Stimulated activated CD8-positive, alpha-beta memory T cell treated with anti-CD3 and anti-CD28 coated beads, Interleukin-12 subunit alpha, Interleukin-12 subunit beta, amount 100 ng/mL, for 4 hours (primary cell): Measurements from ENCODE around the gene LINC00305.

Experiments
- DNase-seq: peaks from one replicate; pipeline ENCODE4 v3.0.0-alpha.2; 2020; ENCODE audit warnings: low read depth

The LINC00305 gene

GRCh38 chr18:64111950-64112349 lies 36.9 kb downstream of the LINC00305 start:
- no peak for DNase-seq

- DNase-seq: no peak
Observed at GRCh38 chr18:64110692-64111480, 38.0 kb downstream of the LINC00305 start.

- DNase-seq: no peak
Observed at GRCh38 chr18:64103986-64104385, 44.9 kb downstream of the LINC00305 start.

- no peak for DNase-seq
Observed at GRCh38 chr18:64100116-64100922, 48.6 kb downstream of the LINC00305 start.

- no peak for DNase-seq
Observed at GRCh38 chr18:64099244-64099643, 49.6 kb downstream of the LINC00305 start.

- DNase-seq: no peak
Observed at GRCh38 chr18:64097497-64097896, 51.4 kb downstream of the LINC00305 start.

GRCh38 chr18:64095056-64095455 lies 53.8 kb downstream of the LINC00305 start:
- DNase-seq: no peak

- DNase-seq: no peak
Observed at GRCh38 chr18:64094210-64094609, 54.7 kb downstream of the LINC00305 start.

GRCh38 chr18:64091526-64091925 lies 57.4 kb downstream of the LINC00305 start:
- no peak for DNase-seq

- no peak for DNase-seq
Observed at GRCh38 chr18:64090876-64091275, 58.0 kb downstream of the LINC00305 start.

- DNase-seq: no peak
Observed at GRCh38 chr18:64083916-64084315, 65.0 kb downstream of the LINC00305 start.

GRCh38 chr18:64082513-64082912 lies 66.4 kb downstream of the LINC00305 start:
- no peak for DNase-seq

GRCh38 chr18:64082054-64082453 lies 66.8 kb downstream of the LINC00305 start:
- DNase-seq: no peak

- no peak for DNase-seq
Observed at GRCh38 chr18:64073971-64074370, 74.9 kb downstream of the LINC00305 start.

- no peak for DNase-seq
Observed at GRCh38 chr18:64055019-64055418, 93.9 kb downstream of the LINC00305 start.

- DNase-seq: no peak
Observed at GRCh38 chr18:64053246-64053645, 95.6 kb downstream of the LINC00305 start.

- no peak for DNase-seq
Observed at GRCh38 chr18:64052772-64053171, 96.1 kb downstream of the LINC00305 start.

- no peak for DNase-seq
Observed at GRCh38 chr18:64044616-64045015, 104.3 kb downstream of the LINC00305 start.

- DNase-seq: no peak
Observed at GRCh38 chr18:64042728-64043358, 106.0 kb downstream of the LINC00305 start.

GRCh38 chr18:64037812-64038414 lies 111.0 kb downstream of the LINC00305 start:
- DNase-seq: no peak

GRCh38 chr18:64032312-64032711 lies 116.6 kb downstream of the LINC00305 start:
- no peak for DNase-seq

- DNase-seq: no peak
Observed at GRCh38 chr18:64031411-64031810, 117.5 kb downstream of the LINC00305 start.
